GM12801 (cell line): ENCODE data around the gene EPHB2.

Experiments used
- TF ChIP-seq, protein P1 (sequence below): IDR thresholded peaks from one replicate; pipeline ENCODE4 v1.5.1; 2011; ENCODE audit warnings: control low read depth; ENCODE audit not compliant: insufficient read length; ENCODE audit errors: extremely low read depth

The EPHB2 gene

DNA sequence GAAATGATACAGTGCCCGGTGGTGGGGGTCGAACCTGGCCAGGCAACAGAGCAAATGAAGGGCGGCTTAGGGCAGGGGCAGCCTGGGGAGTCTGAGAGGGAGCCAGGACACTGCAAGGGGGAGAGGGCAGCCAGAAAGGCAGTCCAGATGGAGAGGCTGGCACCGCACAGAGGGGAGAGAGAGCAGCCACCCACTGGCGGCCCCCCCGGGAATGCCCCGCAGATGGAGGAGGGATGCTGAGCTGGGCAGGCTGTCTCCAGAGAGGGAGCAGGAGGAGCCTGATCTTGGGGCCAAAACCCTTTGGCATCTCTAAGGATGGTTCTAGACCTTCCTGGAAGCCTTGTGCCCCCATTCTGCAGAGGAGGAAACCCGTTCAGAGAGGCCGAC lies 149.8 kb downstream of the EPHB2 start:
- TF ChIP-seq, protein P1, sequence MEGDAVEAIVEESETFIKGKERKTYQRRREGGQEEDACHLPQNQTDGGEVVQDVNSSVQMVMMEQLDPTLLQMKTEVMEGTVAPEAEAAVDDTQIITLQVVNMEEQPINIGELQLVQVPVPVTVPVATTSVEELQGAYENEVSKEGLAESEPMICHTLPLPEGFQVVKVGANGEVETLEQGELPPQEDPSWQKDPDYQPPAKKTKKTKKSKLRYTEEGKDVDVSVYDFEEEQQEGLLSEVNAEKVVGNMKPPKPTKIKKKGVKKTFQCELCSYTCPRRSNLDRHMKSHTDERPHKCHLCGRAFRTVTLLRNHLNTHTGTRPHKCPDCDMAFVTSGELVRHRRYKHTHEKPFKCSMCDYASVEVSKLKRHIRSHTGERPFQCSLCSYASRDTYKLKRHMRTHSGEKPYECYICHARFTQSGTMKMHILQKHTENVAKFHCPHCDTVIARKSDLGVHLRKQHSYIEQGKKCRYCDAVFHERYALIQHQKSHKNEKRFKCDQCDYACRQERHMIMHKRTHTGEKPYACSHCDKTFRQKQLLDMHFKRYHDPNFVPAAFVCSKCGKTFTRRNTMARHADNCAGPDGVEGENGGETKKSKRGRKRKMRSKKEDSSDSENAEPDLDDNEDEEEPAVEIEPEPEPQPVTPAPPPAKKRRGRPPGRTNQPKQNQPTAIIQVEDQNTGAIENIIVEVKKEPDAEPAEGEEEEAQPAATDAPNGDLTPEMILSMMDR = no peak

DNA sequence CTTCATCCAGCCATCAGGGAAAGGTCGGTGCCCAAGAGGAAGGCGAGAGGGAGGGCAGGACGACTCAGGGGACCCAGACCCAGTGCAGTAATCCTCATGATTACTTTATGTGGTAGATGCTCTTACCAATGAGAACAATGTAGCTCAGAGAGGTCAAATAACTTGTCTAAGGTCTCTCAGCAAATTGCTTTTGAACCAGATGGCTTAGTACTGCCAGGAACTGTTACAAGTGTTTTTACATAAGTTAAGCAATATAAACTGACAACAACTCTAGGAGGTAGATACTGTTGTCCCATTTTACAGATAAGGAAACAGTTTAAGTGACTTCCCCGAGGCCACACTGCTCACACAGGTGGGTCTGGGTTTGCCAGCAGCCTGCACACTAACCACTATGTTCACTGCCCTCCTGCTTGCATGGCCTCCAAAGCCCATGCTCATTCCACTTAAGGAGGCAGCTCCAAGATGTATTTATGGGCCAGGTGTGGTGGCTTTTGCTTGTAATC lies 150.3 kb downstream of the EPHB2 start:
- TF ChIP-seq, protein P1 = no peak

DNA sequence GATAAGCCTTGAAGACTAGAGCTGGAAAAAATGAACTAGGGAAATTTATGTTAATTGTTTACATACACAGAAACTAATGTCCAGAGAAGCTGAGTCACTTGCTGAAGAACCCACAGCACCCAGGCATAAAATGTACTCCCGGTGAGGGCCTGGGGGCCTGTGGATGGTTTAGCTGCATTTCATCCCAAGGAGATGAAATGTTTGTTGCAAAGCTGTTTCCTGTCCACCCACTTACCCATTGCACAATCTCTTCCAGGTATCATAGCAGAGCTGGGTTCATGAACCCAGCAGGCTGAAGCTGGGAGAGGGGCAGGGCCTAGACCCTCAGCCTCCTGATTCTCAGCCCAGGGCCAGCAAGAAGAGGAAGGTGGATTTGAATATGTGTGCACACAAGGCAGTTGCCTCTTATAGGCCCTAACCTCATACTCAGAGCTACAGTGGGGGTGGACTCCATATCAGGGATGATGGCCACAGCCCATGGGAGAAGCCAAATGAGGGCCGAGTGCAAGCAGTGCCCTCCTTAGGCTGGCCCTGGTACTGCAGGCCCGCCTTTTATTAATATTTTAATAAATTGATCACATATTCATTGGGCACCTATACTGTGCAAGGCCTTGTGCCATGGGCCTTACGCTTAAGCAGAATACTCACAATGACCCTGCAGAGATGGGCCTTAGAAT lies 151.3 kb downstream of the EPHB2 start:
- TF ChIP-seq, protein P1 = no peak

DNA sequence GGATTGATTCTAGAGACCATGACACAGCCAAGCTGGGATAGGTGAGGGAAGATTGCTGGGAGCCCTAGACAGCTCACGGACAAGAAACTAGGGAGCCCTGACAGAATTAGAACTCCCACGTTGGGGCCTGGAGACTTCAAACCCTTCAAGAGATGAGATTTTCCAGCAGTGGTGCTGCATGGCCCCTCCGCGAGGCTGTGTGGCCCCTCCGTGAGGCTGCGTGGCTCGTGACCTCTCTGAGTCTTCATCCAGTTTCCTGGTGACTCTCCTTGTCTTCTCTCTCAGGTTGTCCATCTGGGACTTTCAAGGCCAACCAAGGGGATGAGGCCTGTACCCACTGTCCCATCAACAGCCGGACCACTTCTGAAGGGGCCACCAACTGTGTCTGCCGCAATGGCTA lies 152.1 kb downstream of the EPHB2 start:
- TF ChIP-seq, protein P1 = no peak

DNA sequence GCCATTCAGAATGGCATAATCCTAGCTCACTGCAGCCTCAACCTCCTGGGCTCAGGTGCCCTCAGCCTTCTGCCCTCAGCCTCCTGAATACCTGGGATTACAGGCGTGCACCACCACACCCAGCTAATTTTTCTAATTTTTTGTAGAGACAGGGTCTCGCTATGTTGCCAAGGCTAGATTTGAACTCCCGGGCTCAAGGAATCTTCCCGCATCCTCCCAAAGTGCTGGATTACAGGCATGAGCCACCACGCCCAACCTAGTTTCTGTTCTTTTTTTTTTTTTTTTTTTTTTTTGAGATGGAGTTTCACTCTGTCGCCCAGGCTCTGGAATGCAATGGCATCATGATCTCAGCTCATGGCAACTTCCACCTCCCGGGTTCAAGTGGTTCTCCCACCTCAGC lies 153.1 kb downstream of the EPHB2 start:
- TF ChIP-seq, protein P1 = no peak

DNA sequence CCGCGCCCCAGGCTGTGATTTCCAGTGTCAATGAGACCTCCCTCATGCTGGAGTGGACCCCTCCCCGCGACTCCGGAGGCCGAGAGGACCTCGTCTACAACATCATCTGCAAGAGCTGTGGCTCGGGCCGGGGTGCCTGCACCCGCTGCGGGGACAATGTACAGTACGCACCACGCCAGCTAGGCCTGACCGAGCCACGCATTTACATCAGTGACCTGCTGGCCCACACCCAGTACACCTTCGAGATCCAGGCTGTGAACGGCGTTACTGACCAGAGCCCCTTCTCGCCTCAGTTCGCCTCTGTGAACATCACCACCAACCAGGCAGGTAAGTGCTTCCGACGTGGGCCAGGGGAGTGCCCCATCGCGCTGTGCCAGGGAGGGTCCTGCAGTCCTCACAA lies 154.2 kb downstream of the EPHB2 start:
- TF ChIP-seq, protein P1 = no peak

DNA sequence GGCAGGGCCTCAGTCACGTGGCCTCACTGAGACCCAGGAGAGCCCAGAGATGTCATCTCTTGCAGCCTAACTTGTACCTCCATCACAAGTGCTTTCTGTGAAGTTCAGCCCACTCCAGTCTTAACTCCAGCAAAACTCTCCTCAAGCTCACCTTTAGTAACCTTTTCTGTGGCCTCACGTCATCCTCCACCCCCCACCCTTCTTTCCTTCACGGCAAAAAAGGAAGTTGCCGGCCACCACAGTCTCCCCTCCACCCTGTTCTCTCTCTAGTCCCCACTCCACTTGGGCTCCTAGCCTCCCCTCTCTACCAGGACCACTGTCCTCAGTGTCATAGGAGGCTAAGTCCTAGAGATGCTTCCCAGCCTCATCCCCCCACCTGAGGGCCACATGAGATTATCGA lies 155.1 kb downstream of the EPHB2 start:
- TF ChIP-seq, protein P1 = no peak
